K562 (cell line): ENCODE data around the gene CAPZB. TPM values are rescaled to one million over a fixed set of nuclear protein-coding genes. Genes with fewer than 3 reads are reported as not detected.

Source experiments
- ATAC-seq: fragments of 200-7000 bp; cut with Tn5 transposase; 3 replicates; pipeline ENCODE4 v1.9.1; 2020; ENCODE audit warnings: moderate library complexity
- BruUV-seq: library from RNA; stranded (reverse); fragments of 400-500 nt; replicated peaks from 2 replicates; lab custom pipeline; 2021; lab: Mats Ljungman, UMichigan
- CTCF ChIA-PET: fragments of 300-600 bp; formaldehyde crosslinking; extraction: SDS; loops from one replicate; lab custom pipeline; 2021; ENCODE audit warnings: low intra/inter-chr PET ratio; lab: Yijun Ruan, JAX
- POLR2A ChIA-PET: fragments of 300-600, 350-650 bp; sonication (Branson Sonifier 250); formaldehyde crosslinking; extraction: SDS; loops from one replicate; lab custom pipeline; 2021; ENCODE audit warnings: antibody characterized with exemption, inconsistent platforms; lab: Yijun Ruan, JAX
- DNase-seq, 4 experiments: peaks; one replicate each; pipeline versions ENCODE4 v3.0.0 to v3.0.0-alpha.2; 2011 to 2018; ENCODE audit warnings: low spot score in 3 of 4, mixed read lengths in 3 of 4; ENCODE audit errors: extremely low read depth in 1 of 4
- FAIRE-seq: peaks from 2 replicates; lab custom pipeline; 2011; peaks lifted over from hg19 to GRCh38; lab: Jason Lieb, UNC
- H2AFZ ChIP-seq: 2 replicates; pipeline ENCODE4 v1.6.0; 2011; ENCODE audit warnings: low read depth, low read length, control low read depth, inconsistent platforms
- H3K27ac ChIP-seq: fragments of 200-600 bp; 3 replicates; pipeline ENCODE4 v1.8.0; 2011; ENCODE audit warnings: low read depth, mild to moderate bottlenecking, control low read depth, inconsistent platforms, low read length, moderate library complexity, mixed read lengths; ENCODE audit errors: extremely low read depth
- H3K27me3 ChIP-seq, 2 experiments: fragments of 300-600 bp in 1 of 2; 2 replicates in 1 of 2; 3 replicates in 1 of 2; pipeline versions ENCODE4 v1.6.0 to v1.8.0; 2011; ENCODE audit warnings: inconsistent platforms in 2 of 2, low read length in 2 of 2, mild to moderate bottlenecking in 1 of 2, mixed read lengths in 1 of 2, moderate library complexity in 1 of 2; ENCODE audit not compliant: control insufficient read depth in 2 of 2, insufficient read depth in 2 of 2
- H3K36me3 ChIP-seq: fragments of 300-600 bp; 3 replicates; pipeline ENCODE4 v1.8.0; 2011; ENCODE audit warnings: mild to moderate bottlenecking, low read length, inconsistent platforms; ENCODE audit not compliant: control insufficient read depth, insufficient read depth
- H3K4me1 ChIP-seq, 2 experiments: fragments of 200-600 bp in 1 of 2; replicated peaks in 1 of 2; 2 replicates in 1 of 2; 3 replicates in 1 of 2; pipeline versions ENCODE4 v1.5.1 to v1.8.0; 2011; ENCODE audit warnings: inconsistent platforms in 2 of 2, low read length in 2 of 2, mild to moderate bottlenecking in 1 of 2, mixed read lengths in 1 of 2, moderate library complexity in 1 of 2; ENCODE audit not compliant: control insufficient read depth in 2 of 2, insufficient read depth in 2 of 2
- H3K4me2 ChIP-seq: 2 replicates; pipeline ENCODE4 v1.6.1; 2011; ENCODE audit warnings: low read length, control low read depth, inconsistent platforms, mixed read lengths; ENCODE audit not compliant: insufficient read depth
- H3K4me3 ChIP-seq: fragments of 200-600 bp; sonication (generic), shearing (Covaris generic); 2 replicates; pipeline ENCODE4 v1.5.1; 2016; ENCODE audit warnings: control low read depth, inconsistent platforms
- H3K79me2 ChIP-seq: fragments of 200-600 bp; 3 replicates; pipeline ENCODE4 v1.8.0; 2011; ENCODE audit warnings: low read length, inconsistent platforms; ENCODE audit not compliant: control insufficient read depth, insufficient read depth
- H3K9ac ChIP-seq, 2 experiments: 2 replicates each; pipeline versions ENCODE4 v1.6.0 to v1.6.1; 2011; ENCODE audit warnings: low read depth in 2 of 2, low read length in 2 of 2, control low read depth in 1 of 2, inconsistent platforms in 1 of 2, mild to moderate bottlenecking in 1 of 2, mixed read lengths in 1 of 2; ENCODE audit not compliant: insufficient read depth in 1 of 2
- H3K9me1 ChIP-seq: one replicate; pipeline ENCODE4 v1.6.0; 2011; ENCODE audit warnings: inconsistent platforms, mild to moderate bottlenecking, low read length, moderate library complexity; ENCODE audit not compliant: control insufficient read depth, insufficient read depth
- H3K9me3 ChIP-seq: replicated peaks from 2 replicates; pipeline ENCODE4 v1.5.1; 2011; ENCODE audit warnings: low read depth, low read length, inconsistent platforms; ENCODE audit not compliant: control insufficient read depth, insufficient read depth
- H4K20me1 ChIP-seq: replicated peaks from 2 replicates; pipeline ENCODE4 v1.6.1; 2011; ENCODE audit warnings: low read length, inconsistent platforms, mixed read lengths; ENCODE audit not compliant: control insufficient read depth, insufficient read depth
- BDP1 ChIP-seq: IDR thresholded peaks from 3 replicates; pipeline ENCODE4 v1.6.1; 2011; ENCODE audit not compliant: insufficient read length, insufficient read depth
- SIRT6 ChIP-seq: IDR thresholded peaks from one replicate; pipeline ENCODE4 v1.6.1; 2012; ENCODE audit warnings: low read depth, mild to moderate bottlenecking, control low read depth, inconsistent platforms, low read length, moderate library complexity
- SMAD4 ChIP-seq: fragments of 250-450 bp; sonication (Bioruptor Pico); conservative IDR thresholded peaks from 2 replicates; pipeline ENCODE4 v1.8.0; 2021; ENCODE audit warnings: inconsistent platforms, mild to moderate bottlenecking, moderate library complexity
- TEAD1 ChIP-seq, 2 experiments: fragments of 450-650 bp in 1 of 2; sonication (generic) in 1 of 2; formaldehyde crosslinking; IDR thresholded peaks; 2 replicates each; pipeline versions ENCODE4 v1.4.0 to v1.8.0; 2020 to 2022; ENCODE audit warnings: mild to moderate bottlenecking in 2 of 2, missing genetic modification reagents in 1 of 2
- ZBTB33 ChIP-seq: sonication (generic); formaldehyde crosslinking; IDR thresholded peaks from 2 replicates; pipeline ENCODE4 v1.8.1; 2023; ENCODE audit warnings: mild to moderate bottlenecking, missing genetic modification reagents
- ZKSCAN8 ChIP-seq: fragments of 200-800 bp; sonication (Bioruptor generic); IDR thresholded peaks from 2 replicates; pipeline ENCODE4 v1.6.1; 2016; ENCODE audit warnings: missing genetic modification characterization, missing compliant biosample characterization
- ZNF507 ChIP-seq: conservative IDR thresholded peaks from 2 replicates; pipeline ENCODE4 v1.6.1; 2017; ENCODE audit warnings: missing genetic modification characterization, missing compliant biosample characterization
- whole genome bisulfite sequencing: fragments of 100-300 bp; shearing (Covaris generic); methylation state at CpG from one replicate; pipeline ENCODE4 v1.1.6; 2016; ENCODE audit warnings: low coverage, mixed read lengths; ENCODE audit not compliant: insufficient coverage; ENCODE audit errors: missing lambda C conversion rate; 5-methylcytosine and 5-hydroxymethylcytosine counted together
- in situ Hi-C: fragments of 300-500 bp; cut with MboI; formaldehyde crosslinking; loops from 4 replicates; pipeline ENCODE4 v1.15.0; 2018; ENCODE audit warnings: inconsistent platforms, mixed read lengths
- intact Hi-C: fragments of 100-400 bp; cut with micrococcal nuclease; formaldehyde crosslinking; loops from 2 replicates; pipeline ENCODE4 v1.14.2; 2022
- polyA plus RNA-seq, 8 experiments: library from polyadenylated mRNA; depleted of rRNA in 4 of 8; stranded (reverse) in 5 of 8; unstranded in 3 of 8; fragments of >200 nt; fragmentation: Nextera tagmentation in 2 of 8; fragmentation: Illumina TruSeq in 1 of 8; extraction: Ambion mirVana in 2 of 8; extraction: Trizol in 1 of 8; gene quantifications; 2 replicates each; pipeline versions ENCODE4 v1.2.1 to v1.2.3, GENCODE V29; 2011 to 2014; ENCODE audit warnings: inconsistent platforms in 1 of 8, missing spikeins in 1 of 8
- total RNA-seq, 7 experiments: library from RNA; depleted of rRNA in 6 of 7; stranded (reverse); fragments of >200 nt in 6 of 7; fragmentation: Illumina TruSeq in 2 of 7; extraction: Trizol in 2 of 7; gene quantifications; 2 replicates each; pipeline versions ENCODE4 v1.2.1 to v1.2.3, GENCODE V29; 2011 to 2021; ENCODE audit warnings: low replicate concordance in 1 of 7

The CAPZB gene
- total and polyA plus RNA-seq, 9 of the 15 experiments (the other 6 are each of a cell fraction or from before 2014, with no cell fraction given): 57.6 to 297 (median 125) TPM

DNA sequence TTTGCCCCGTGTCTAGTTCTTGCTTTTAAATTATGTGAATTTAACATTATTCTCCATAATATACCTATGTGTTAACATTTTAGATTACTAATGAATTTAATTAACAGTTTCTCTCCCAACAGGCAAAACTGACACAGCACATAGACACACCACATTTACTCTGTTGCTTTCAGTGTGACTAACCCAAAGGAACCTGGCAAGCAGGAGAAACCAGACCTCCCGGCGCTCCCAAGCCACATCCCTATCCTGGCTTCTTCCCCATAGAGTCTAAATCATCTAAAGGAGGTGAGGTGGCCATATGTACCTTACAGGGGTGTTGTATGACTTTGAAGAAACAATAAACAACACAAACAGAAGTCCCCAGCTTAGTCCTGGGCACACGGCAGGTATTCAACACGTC, 69.2 kb downstream of the CAPZB start:
- Histone ChIP-seq H3K27me3 (no peaks in the 10 kb centered on the region), H3K36me3 (peaks cover 48% of the 10 kb centered on the region; the same call in 2 of the 3 replicates), H3K9ac (no peak overlapping the region), H3K27ac (no peak overlapping the region), H2AFZ (no peak overlapping the region), H3K9me1 (peaks cover 5% of the 10 kb centered on the region), H3K9me3 (no peaks in the 10 kb centered on the region), H3K4me1 (peaks cover 5 to 6% of the 10 kb centered on the region in 2 experiments; a peak in 2 of 5 replicates), H3K79me2 (peaks cover 21% of the 10 kb centered on the region), H3K4me2 (no peak overlapping the region), H4K20me1 (peaks cover 10% of the 10 kb centered on the region), H3K4me3 (no peak overlapping the region)
- no peak for FAIRE-seq
- intact Hi-C loops (no loop called here), in situ Hi-C loops (no loop called here)
- DNase-seq: no peak
- CTCF ChIA-PET: no interaction called here
- TSS peak; percentile 8 for BruUV-seq
- no peak for ATAC-seq
- WGBS: 93% methylated on average over 5 of the region's 5 CpGs
- POLR2A ChIA-PET: interaction anchor here (0.6 kb wide), 1 partner anchor 224 kb away, joined by 3 read pairs; no protein-coding TSS in a partner anchor
- TF ChIP-seq ZBTB33: no peak
- TF ChIP-seq SMAD4 (CRISPR knock-in tag): no peak
- no peak for TF ChIP-seq BDP1
- no peak for TF ChIP-seq TEAD1 (CRISPR knock-in tag; IDR thresholded peaks at IDR 0.05)
- TF ChIP-seq ZNF507: no peak
- no peak for TF ChIP-seq ZKSCAN8 (CRISPR knock-in tag)
- TF ChIP-seq SIRT6: no peak
- TF ChIP-seq, all 486 proteins: peak for 0
